T-helper 17 cell (primary cell): Measurements from ENCODE around the gene RPS21. TPM values are rescaled to one million over a fixed set of nuclear protein-coding genes. Genes with fewer than 3 reads are reported as not detected.

Experiments used
- ATAC-seq: fragments of 150-1000 bp; cut with Tn5 transposase; 2 replicates; pipeline ENCODE4 v1.10.0; 2021; ENCODE audit warnings: mild to moderate bottlenecking, moderate library complexity
- DNase-seq, 3 donors: peaks; one replicate each; pipeline versions ENCODE4 v3.0.0 to v3.0.0-alpha.2; 2020 to 2021
- H3K9me3 ChIP-seq: one replicate; pipeline ENCODE4 v1.7.0; 2013; ENCODE audit warnings: low read length, mild to moderate bottlenecking; ENCODE audit not compliant: control insufficient read depth, poor library complexity, severe bottlenecking
- H3K27ac Mint-ChIP-seq: one replicate; pipeline ENCODE4 v1.8.0; 2022; ENCODE audit warnings: mild to moderate bottlenecking, moderate library complexity, mixed read lengths
- H3K27me3 Mint-ChIP-seq: one replicate; pipeline ENCODE4 v1.8.0; 2022; ENCODE audit warnings: mixed read lengths
- H3K36me3 Mint-ChIP-seq: one replicate; pipeline ENCODE4 v1.8.0; 2022; ENCODE audit warnings: low read depth, mixed read lengths
- H3K4me1 Mint-ChIP-seq: one replicate; pipeline ENCODE4 v1.8.0; 2022; ENCODE audit warnings: mild to moderate bottlenecking, mixed read lengths
- H3K4me3 Mint-ChIP-seq: one replicate; pipeline ENCODE4 v1.8.0; 2022; ENCODE audit warnings: mild to moderate bottlenecking, moderate library complexity, mixed read lengths
- total RNA-seq, 4 donors: library from RNA in 2 of 4; stranded (reverse) in 2 of 4; gene quantifications; one replicate each; pipeline ENCODE4 v1.2.3 and lab custom pipeline; 2022 to 2026

Gene RPS21
- total RNA-seq, 2 donors from 2014 or later, result 2,821 to 2,836 TPM

DNA sequence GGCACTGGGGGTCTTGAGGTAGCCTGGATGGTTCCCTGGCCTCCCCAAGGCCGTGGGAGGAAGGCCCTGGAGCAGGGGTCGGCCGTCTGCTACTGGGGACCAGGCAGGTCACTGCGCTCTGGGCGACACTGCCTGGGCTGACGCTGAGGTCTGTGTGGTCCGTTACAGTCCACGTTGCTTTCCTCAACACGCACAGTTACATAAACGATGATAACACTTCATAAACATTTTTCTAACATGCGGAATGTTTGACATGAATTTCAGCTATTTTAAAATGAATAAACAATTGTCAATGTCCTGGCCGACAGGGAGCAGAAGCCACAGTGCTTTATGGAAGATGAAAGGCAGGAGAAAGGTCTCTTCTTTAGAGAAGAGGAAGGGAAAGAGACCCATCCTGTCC, 50.6 kb downstream of the RPS21 start:
- no peaks in the 10 kb centered on the region for H3K9me3 ChIP-seq
- no peak for ATAC-seq

DNA sequence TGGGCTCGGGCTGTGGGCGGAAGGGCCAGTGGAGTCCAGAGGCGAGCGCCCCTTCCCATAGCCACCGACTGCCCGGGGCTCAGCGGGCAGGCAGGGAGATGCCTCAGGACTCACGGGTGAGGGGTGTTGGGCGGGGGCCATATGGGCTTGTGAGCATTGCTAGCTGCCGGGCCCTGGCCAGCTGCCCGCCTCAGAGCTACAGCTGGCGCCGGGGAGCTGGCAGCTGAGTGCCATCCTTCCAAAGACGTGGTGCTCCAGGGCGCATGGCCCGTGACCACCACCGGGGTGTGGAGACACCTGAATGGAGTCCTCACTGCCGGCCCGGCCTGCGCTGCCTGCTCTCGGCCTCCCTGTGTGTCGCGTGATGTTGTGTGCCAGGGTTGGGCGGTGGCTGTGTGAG, 51.0 kb downstream of the RPS21 start:
- no peaks in the 10 kb centered on the region for H3K4me1 Mint-ChIP-seq
- peaks cover 75% of the 10 kb centered on the region for H3K27me3 Mint-ChIP-seq
- no peaks in the 10 kb centered on the region for H3K36me3 Mint-ChIP-seq
- DNase-seq, result no peak
- H3K4me3 Mint-ChIP-seq, result no peak overlapping the region
- no peak for ATAC-seq
- no peak overlapping the region for H3K27ac Mint-ChIP-seq
- no peaks in the 10 kb centered on the region for H3K9me3 ChIP-seq

More for the DNA sequence above, 50.6 kb downstream of the RPS21 start:
- no peak overlapping the region for H3K27ac Mint-ChIP-seq
- no peaks in the 10 kb centered on the region for H3K4me1 Mint-ChIP-seq
- DNase-seq, result no peak
- H3K36me3 Mint-ChIP-seq, result no peaks in the 10 kb centered on the region
- H3K4me3 Mint-ChIP-seq, result no peak overlapping the region
- peaks cover 74% of the 10 kb centered on the region for H3K27me3 Mint-ChIP-seq

Other genes starting within 250 kb of the RPS21 start
- gene PSMA7, start 243.7 kb upstream of the RPS21 start, total RNA-seq, result 100 to 1,000 TPM; 144 to 158 TPM
- gene SS18L1, start 243.3 kb upstream of the RPS21 start, total RNA-seq, result 10 to 100 TPM; 13.1 to 16.0 TPM
- gene MTG2, start 204.1 kb upstream of the RPS21 start, total RNA-seq, result 10 to 100 TPM; 13.8 to 14.3 TPM
- gene HRH3, start 166.8 kb upstream of the RPS21 start, total RNA-seq, result not detected
- gene OSBPL2, start 148.6 kb upstream of the RPS21 start, total RNA-seq, result 10 to 100 TPM; 59.9 to 67.9 TPM
- 10 to 100 TPM; 47.3 to 54.2 TPM for gene ADRM1, start 84.1 kb upstream of the RPS21 start, total RNA-seq
- gene LAMA5, start 19.8 kb upstream of the RPS21 start, total RNA-seq, result under 1 TPM; 0.50 to 0.72 TPM
- gene CABLES2, start 20.2 kb downstream of the RPS21 start, total RNA-seq, result 1 to 10 TPM; 4.5 to 5.6 TPM
- gene RBBP8NL, start 40.4 kb downstream of the RPS21 start, total RNA-seq, result not detected
- gene GATA5, start 88.9 kb downstream of the RPS21 start, total RNA-seq, result not detected